ENCODE measurements around the gene PPP1R18.

The PPP1R18 gene

GRCh38 chr6:30696432-30696831 is 10.0 kb upstream of the PPP1R18 start:
- Histone ChIP-seq H3K9ac (ENCODE audit: low read depth, low read length) (no peak overlapping the region), H3K9me3 (ENCODE audit: insufficient read depth, low read depth, low read length) (no peaks in the 10 kb centered on the region), H3K4me3 (ENCODE audit: low read length) (no peak overlapping the region), H3K27me3 (ENCODE audit: insufficient read depth, low read length) (no peaks in the 10 kb centered on the region), H3K36me3 (ENCODE audit: insufficient read depth, low read depth, low read length) (peaks cover 17% of the 10 kb centered on the region), H3K4me1 (ENCODE audit: insufficient read depth, low read length) (peaks cover 2% of the 10 kb centered on the region; the same call in 1 of the 2 replicates), H3K27ac (ENCODE audit: low read length) (no peak overlapping the region)

DNA sequence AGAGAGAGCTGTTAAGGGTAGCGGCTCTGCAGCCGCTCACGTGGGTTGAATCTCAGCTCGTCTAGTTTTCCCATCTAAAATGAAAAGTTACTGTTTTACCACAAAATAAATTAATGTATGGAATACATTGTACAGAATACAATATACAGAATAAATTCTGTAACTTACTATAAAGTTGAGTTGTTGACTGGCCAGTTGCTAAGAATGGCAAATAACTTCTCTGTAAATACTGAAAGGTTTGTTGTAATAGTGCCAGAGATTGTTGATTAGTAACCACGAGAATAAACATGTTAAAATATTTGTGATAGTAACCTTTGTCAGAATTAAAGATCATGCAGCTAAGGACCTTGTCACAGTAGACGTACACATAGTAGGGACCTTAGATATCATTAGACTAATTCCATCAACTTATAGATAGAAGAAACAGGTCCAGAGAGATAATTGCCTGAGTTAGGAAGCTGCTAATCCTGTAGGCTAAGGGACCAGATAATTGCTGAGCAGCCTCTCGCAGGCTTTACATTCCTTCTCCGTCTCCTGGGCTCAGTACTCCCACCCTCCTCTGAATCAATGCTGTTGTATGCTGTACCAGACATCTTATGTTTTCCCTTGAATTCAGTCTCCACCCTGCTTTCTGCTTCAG is 4.9 kb upstream of the PPP1R18 start:
- no peaks in the 10 kb centered on the region for H3K9me3 ChIP-seq (ENCODE audit: insufficient read depth, low read depth, low read length)
- H3K4me3 ChIP-seq (ENCODE audit: low read length), result peak overlapping the region; percentile 92
- no peaks in the 10 kb centered on the region for H3K36me3 ChIP-seq (ENCODE audit: insufficient read depth, low read depth, low read length)
- H3K27me3 ChIP-seq (ENCODE audit: insufficient read depth, low read length), result no peaks in the 10 kb centered on the region
- peak overlapping the region; percentile 87; the same call in 1 of the 2 replicates for H3K9ac ChIP-seq (ENCODE audit: low read depth, low read length)
- peaks cover 18% of the 10 kb centered on the region for H3K4me1 ChIP-seq (ENCODE audit: insufficient read depth, low read length)
- H3K27ac ChIP-seq (ENCODE audit: low read length), result no peak overlapping the region

DNA sequence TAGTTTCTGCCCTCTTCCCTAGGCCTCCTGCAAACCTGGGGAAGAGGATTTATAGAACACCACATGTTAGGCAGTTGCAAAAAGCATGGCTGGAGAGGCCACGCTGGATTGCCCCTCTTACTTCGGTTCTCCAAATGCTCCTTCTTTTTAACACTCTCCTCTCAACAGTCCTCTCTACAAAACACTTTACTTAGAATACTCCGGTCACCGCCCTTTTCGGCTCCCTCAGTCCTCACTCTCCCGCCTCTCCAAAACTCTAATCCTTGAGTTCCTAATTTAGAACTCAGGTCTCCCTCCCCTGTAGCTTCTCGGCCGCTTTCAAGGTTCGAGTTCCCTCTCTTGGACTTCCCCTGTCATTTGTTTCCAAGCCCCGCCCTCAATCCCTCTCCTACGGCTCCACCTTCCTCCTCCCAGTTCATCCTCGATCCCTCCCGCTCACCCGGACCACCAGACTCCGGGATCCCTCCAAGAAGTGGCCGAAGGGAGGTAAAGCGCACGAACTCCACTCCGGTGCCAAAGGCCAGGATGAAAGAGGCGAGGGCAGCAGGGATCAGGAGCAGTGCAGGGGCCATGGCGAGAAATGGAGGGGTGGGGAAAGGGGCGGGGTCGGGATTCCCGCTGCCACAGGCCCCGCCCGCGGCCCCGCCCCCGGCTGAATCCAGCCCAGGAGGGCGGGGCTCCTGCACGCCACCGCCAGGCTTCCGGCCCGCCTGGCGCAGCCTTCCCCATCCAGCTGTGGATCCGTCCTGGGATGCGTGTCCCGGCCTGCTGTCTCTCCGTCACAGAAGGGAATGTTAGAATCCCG is 4.2 kb upstream of the PPP1R18 start, which contains the start of gene NRM:
Gene NRM, minus strand, starts transcription at position 582 of the 805 bp plus-strand sequence. Its CDS starts 10 bp downstream, at position 572.
- H3K27ac ChIP-seq (ENCODE audit: low read length), result peak within 1 kb of the TSS; percentile 86
- no peaks in the 10 kb centered on the region for H3K9me3 ChIP-seq (ENCODE audit: insufficient read depth, low read depth, low read length)
- peak within 1 kb of the TSS; percentile 92 for H3K4me3 ChIP-seq (ENCODE audit: low read length)
- H3K36me3 ChIP-seq (ENCODE audit: insufficient read depth, low read depth, low read length), result no peaks in the 10 kb centered on the region
- H3K4me1 ChIP-seq (ENCODE audit: insufficient read depth, low read length), result peaks cover 21% of the 10 kb centered on the region
- peak within 1 kb of the TSS; percentile 87; the same call in 1 of the 2 replicates for H3K9ac ChIP-seq (ENCODE audit: low read depth, low read length)
- no peaks in the 10 kb centered on the region for H3K27me3 ChIP-seq (ENCODE audit: insufficient read depth, low read length)

GRCh38 chr6:30689985-30690384 is 3.5 kb upstream of the PPP1R18 start:
- Histone ChIP-seq H3K4me3 (ENCODE audit: low read length) (peak overlapping the region; percentile 92), H3K36me3 (ENCODE audit: insufficient read depth, low read depth, low read length) (no peaks in the 10 kb centered on the region), H3K27ac (ENCODE audit: low read length) (peak overlapping the region; percentile 86), H3K27me3 (ENCODE audit: insufficient read depth, low read length) (no peaks in the 10 kb centered on the region), H3K9ac (ENCODE audit: low read depth, low read length) (peak overlapping the region; percentile 87; the same call in 1 of the 2 replicates), H3K4me1 (ENCODE audit: insufficient read depth, low read length) (peaks cover 23% of the 10 kb centered on the region), H3K9me3 (ENCODE audit: insufficient read depth, low read depth, low read length) (no peaks in the 10 kb centered on the region)

DNA sequence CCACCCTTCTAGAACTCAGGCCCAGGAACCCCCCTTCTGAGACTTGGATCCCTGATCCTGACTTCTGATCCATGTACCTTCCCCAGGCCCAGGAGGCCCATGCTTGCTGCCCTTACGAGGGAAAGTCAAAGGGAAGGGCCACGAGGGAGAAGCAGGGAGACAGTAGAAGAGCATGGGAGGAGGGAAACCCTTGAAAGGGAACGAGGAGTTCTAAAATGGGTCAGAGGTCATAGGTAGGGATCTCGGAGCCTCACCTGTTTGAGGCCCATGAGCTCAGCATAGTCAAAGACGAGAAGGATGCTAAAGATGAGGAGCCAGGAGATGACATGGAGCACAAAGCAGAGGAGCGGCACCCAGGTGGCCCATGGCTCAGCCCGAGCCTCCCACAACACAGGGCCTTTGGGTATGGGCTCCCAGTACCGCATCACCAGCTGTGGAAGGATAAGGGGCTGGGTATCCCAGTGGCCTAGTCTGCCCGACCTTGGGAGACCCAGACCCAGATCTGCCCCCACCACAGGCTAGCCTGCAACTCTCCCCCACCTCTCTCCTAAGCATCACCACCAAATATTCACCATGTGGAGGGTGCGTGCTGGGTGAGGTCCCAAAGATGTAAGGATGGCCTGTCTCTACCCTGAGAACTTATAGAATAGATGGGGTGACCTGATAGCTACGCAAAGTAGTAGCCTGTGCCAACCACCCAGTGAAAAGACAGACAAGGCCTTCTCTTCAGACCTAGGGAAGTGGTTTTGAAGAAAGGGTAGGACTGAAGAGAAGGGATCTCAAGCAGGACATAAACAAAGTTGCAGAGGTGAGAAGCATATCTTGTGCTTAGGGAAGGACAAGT is 2.8 kb upstream of the PPP1R18 start:
- H3K36me3 ChIP-seq (ENCODE audit: insufficient read depth, low read depth, low read length), result no peaks in the 10 kb centered on the region
- H3K9ac ChIP-seq (ENCODE audit: low read depth, low read length), result no peak overlapping the region; the same call in 1 of the 2 replicates
- H3K27ac ChIP-seq (ENCODE audit: low read length), result no peak overlapping the region
- no peaks in the 10 kb centered on the region for H3K27me3 ChIP-seq (ENCODE audit: insufficient read depth, low read length)
- peak overlapping the region; percentile 92 for H3K4me3 ChIP-seq (ENCODE audit: low read length)
- H3K4me1 ChIP-seq (ENCODE audit: insufficient read depth, low read length), result peaks cover 23% of the 10 kb centered on the region
- no peaks in the 10 kb centered on the region for H3K9me3 ChIP-seq (ENCODE audit: insufficient read depth, low read depth, low read length)

DNA sequence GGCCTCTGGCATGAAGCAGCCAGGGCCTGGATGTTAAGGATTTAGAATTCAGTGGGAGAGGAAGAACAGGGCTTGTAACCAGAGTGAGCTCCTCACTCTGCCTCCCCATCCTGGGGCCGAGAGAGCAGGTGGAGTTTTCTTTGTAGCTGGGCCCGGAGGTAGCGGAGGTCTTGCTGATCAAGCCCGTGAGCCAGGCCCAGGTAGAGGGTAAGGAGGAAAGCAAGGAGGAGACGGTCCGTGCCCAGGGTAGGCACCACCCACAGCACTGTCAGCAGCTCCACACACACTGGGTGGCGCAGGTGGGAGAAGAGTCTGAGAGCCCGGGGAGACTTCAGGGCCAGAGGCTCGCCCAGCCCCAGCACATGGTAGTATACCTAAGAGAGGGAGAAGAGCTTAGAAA is 2.1 kb upstream of the PPP1R18 start:
- H3K27ac ChIP-seq (ENCODE audit: low read length), result no peak overlapping the region
- H3K4me1 ChIP-seq (ENCODE audit: insufficient read depth, low read length), result peaks cover 27% of the 10 kb centered on the region
- peak overlapping the region; percentile 80; the same call in 1 of the 2 replicates for H3K9ac ChIP-seq (ENCODE audit: low read depth, low read length)
- no peaks in the 10 kb centered on the region for H3K27me3 ChIP-seq (ENCODE audit: insufficient read depth, low read length)
- no peaks in the 10 kb centered on the region for H3K9me3 ChIP-seq (ENCODE audit: insufficient read depth, low read depth, low read length)
- no peak overlapping the region for H3K4me3 ChIP-seq (ENCODE audit: low read length)
- H3K36me3 ChIP-seq (ENCODE audit: insufficient read depth, low read depth, low read length), result no peaks in the 10 kb centered on the region

DNA sequence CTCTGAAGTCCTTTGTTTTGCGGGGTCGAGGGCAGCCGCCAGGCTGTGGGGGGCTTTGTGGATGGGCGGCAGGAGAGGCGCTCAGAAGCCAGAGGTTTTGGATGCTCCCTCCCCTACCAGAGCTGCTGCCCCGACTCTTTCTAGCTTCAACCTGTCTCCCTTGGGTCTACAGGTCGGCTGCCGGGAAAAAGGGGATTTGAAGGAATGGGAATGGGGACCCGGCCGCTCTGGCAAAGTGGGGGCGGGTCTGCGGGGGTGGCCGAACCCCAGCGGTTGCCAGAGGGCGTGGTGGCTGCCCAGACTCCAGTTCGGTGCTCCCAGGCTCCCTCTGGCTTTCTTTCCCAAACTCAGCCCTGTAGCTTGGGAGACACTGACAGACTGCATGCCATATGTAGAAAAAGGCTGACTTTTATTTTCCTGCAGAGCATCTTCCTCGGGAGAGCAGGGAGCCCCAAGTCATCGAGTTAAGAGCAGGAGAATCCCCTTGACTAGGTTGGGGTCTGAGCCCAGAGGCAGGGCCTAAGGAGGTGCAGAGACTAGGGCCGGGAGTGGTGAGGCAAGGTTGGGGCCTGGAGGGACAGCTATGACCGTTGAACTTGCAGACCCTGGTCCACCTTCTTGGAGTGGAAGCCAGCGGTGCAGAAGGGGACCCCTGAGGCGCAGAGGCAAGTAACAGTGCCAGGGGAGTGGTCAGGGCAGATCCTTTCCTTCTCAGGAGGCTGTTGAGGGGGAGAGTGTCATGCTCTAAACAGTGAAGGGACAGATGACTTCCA is 1.4 kb upstream of the PPP1R18 start:
- peak overlapping the region; percentile 44 for H3K27ac ChIP-seq (ENCODE audit: low read length)
- no peaks in the 10 kb centered on the region for H3K27me3 ChIP-seq (ENCODE audit: insufficient read depth, low read length)
- no peaks in the 10 kb centered on the region for H3K36me3 ChIP-seq (ENCODE audit: insufficient read depth, low read depth, low read length)
- no peaks in the 10 kb centered on the region for H3K9me3 ChIP-seq (ENCODE audit: insufficient read depth, low read depth, low read length)
- H3K9ac ChIP-seq (ENCODE audit: low read depth, low read length), result peak overlapping the region; percentile 80
- H3K4me3 ChIP-seq (ENCODE audit: low read length), result peak overlapping the region; percentile 82
- H3K4me1 ChIP-seq (ENCODE audit: insufficient read depth, low read length), result peaks cover 34% of the 10 kb centered on the region

DNA sequence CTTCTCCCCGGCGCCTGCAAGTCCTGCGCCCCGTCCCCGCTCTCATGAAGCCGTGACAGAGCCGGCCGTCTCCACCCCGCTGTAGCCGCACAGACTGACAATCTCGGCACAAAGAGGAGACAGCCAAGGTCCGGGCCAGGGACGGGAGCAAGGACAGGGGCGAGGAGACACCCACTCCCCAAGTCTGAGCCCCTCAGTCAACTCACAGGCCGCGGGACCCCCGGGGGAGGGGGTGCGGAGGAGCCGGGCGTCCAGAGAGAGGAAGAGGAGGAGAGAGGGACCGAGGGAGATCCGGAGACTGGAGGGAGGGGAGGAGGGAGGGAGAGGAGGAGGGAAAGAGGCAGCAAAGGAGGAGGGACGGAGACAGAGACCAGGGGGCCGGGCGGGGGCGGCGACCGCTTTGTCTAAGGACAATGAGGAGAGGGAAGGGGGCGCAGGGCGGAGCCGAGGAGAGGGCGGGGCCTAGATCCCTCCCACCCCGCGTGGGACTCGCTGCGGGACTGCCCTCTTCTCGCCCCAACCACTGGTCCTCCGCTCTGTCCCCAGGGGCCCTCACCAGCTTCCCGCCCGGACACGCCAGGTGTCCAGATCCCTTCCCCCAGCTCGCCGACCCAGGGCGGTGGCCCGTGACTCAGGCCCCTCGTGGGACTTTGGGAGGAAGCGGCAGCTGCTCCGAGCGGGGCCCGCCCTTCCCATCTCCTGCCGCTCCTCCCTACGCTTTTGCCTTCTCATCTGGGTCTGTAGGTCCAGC is 638 bp upstream of the PPP1R18 start:
- Histone ChIP-seq H3K27ac (ENCODE audit: low read length) (peak overlapping the region; percentile 44), H3K9me3 (ENCODE audit: insufficient read depth, low read depth, low read length) (no peaks in the 10 kb centered on the region), H3K4me3 (ENCODE audit: low read length) (peak overlapping the region; percentile 82), H3K9ac (ENCODE audit: low read depth, low read length) (peak overlapping the region; percentile 80), H3K4me1 (ENCODE audit: insufficient read depth, low read length) (peaks cover 42% of the 10 kb centered on the region), H3K27me3 (ENCODE audit: insufficient read depth, low read length) (no peaks in the 10 kb centered on the region), H3K36me3 (ENCODE audit: insufficient read depth, low read depth, low read length) (no peaks in the 10 kb centered on the region)

DNA sequence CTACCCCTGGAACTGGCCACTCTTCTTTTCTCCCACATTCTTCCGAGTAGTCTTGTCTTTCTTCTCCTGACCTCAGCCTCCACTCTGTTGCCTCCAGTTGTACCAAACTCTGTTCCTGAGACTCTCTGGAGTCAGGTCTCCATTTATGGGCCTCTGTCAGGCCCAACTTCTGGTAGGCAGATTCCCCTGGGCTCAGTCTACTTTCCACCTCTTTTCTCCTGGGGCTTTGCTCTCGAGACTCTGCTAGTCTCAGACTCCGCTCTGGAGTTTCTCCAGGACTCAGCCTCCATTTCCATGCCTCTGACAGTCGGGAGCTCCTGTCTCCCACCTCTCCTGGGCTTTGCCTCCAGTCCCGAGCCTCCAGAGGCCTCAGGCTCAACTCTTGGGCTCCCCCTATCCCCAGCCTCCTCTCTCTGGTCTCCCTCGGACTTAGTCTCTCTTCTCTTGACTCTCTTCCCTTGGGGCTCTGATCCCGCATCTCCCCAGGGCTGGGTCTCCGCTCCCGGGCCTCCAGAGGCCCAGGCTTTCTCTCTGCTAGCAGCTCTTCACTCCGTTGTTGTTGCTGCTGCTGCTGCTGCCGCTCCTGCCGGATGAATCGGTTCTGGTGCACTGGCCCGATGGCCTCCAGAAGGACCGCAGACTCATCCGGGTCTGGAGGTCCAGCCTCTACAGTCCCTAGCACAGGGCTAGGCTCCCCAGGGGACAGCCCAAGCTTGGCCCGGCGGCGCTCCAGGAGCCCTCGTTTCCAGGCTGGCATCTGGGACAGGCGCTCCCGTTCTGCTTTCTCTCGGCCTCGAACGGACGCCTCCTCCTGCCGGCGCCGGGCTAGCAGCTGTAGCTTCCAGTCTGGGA is 1.1 kb downstream of the PPP1R18 start:
- Histone ChIP-seq H3K9ac (ENCODE audit: low read depth, low read length) (no peak overlapping the region; the same call in 1 of the 2 replicates), H3K27me3 (ENCODE audit: insufficient read depth, low read length) (no peaks in the 10 kb centered on the region), H3K4me1 (ENCODE audit: insufficient read depth, low read length) (peaks cover 38% of the 10 kb centered on the region), H3K9me3 (ENCODE audit: insufficient read depth, low read depth, low read length) (no peaks in the 10 kb centered on the region), H3K36me3 (ENCODE audit: insufficient read depth, low read depth, low read length) (no peaks in the 10 kb centered on the region), H3K4me3 (ENCODE audit: low read length) (peak overlapping the region; percentile 82), H3K27ac (ENCODE audit: low read length) (no peak overlapping the region)

Data from iPS-20b (cell line).